GM12874 (cell line): Measurements from ENCODE around the gene VEGFB.

Experiments
- TF ChIP-seq, protein P1 (sequence below): IDR thresholded peaks from 2 replicates; pipeline ENCODE4 v1.5.1; 2011; ENCODE audit warnings: low read depth, mild to moderate bottlenecking, control low read depth, low read length, moderate library complexity; ENCODE audit not compliant: insufficient read depth

VEGFB gene

DNA sequence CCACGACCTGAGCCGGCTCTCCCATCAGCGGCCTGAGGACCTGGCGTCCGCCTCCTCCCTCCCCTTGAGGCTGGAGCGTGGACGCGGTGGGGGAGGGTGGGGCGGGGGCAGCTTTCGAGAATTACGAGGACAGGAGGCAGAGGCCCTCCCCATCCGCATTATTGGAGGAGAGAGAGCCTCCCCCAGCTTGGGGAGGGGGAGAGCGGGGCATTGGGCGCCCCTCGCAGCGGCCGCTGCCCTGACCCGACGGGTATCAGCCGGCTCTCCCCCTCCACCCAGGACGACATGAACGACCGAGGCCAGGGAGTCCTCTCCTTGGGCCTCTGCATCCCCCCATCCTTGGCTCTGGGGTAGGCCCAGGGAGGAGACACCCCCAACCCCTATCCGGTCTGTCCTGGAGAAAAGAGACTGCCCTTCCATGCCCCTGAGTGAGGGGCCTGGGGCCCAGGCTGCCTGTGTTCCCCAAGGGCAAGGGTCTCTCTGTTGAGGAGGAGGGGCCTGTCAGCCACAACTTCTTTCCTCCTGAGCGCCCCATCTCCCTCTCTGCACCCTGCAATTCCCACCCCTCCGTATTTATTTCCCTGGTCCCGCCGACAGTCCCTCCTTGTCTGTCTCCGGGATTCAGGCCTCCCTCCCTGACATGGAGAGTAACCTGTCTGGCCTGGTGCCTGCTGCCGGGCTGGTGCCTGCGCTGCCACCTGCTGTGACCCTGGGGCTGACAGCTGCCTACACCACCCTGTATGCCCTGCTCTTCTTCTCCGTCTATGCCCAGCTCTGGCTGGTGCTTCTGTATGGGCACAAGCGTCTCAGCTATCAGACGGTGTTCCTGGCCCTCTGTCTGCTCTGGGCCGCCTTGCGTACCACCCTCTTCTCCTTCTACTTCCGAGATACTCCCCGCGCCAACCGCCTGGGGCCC, 51.8 kb downstream of the VEGFB start:
- TF ChIP-seq, protein P1, sequence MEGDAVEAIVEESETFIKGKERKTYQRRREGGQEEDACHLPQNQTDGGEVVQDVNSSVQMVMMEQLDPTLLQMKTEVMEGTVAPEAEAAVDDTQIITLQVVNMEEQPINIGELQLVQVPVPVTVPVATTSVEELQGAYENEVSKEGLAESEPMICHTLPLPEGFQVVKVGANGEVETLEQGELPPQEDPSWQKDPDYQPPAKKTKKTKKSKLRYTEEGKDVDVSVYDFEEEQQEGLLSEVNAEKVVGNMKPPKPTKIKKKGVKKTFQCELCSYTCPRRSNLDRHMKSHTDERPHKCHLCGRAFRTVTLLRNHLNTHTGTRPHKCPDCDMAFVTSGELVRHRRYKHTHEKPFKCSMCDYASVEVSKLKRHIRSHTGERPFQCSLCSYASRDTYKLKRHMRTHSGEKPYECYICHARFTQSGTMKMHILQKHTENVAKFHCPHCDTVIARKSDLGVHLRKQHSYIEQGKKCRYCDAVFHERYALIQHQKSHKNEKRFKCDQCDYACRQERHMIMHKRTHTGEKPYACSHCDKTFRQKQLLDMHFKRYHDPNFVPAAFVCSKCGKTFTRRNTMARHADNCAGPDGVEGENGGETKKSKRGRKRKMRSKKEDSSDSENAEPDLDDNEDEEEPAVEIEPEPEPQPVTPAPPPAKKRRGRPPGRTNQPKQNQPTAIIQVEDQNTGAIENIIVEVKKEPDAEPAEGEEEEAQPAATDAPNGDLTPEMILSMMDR, result peak; percentile 49

DNA sequence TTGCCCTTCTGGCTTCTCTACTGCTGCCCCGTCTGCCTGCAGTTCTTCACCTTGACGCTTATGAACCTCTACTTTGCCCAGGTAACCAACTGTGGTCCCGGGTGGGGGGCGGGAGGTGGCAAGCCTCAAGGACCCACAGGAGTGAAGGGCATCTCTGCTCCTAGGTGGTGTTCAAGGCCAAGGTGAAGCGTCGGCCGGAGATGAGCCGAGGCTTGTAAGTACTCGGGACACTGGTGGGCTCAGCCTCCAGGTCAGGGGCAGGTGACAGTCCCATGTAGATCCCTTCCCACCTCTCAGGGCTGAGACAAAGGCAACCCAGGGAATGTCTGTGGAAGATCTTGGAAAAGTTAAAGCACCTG, 52.4 kb downstream of the VEGFB start:
- TF ChIP-seq, protein P1, result no peak

DNA sequence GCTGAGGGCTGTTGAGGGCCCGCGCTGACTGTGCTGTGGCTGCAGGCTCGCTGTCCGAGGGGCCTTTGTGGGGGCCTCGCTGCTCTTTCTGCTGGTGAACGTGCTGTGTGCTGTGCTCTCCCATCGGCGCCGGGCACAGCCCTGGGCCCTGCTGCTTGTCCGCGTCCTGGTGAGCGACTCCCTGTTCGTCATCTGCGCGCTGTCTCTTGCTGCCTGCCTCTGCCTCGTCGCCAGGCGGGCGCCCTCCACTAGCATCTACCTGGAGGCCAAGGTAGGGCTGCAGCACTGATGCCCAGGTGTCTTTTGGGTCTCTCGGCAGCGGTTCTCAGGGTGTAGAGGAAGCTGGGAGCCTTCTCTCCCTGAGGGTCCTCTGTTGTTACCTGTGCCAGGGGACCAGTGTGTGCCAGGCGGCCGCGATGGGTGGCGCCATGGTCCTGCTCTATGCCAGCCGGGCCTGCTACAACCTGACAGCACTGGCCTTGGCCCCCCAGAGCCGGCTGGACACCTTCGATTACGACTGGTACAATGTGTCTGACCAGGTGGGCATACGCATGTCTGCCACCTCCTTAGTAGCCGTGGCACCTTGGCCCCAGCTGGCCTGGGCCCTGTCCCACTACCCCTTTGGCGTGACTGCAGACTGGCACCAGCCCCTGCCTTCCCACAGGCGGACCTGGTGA, 53.4 kb downstream of the VEGFB start:
- TF ChIP-seq, protein P1, result no peak

DNA sequence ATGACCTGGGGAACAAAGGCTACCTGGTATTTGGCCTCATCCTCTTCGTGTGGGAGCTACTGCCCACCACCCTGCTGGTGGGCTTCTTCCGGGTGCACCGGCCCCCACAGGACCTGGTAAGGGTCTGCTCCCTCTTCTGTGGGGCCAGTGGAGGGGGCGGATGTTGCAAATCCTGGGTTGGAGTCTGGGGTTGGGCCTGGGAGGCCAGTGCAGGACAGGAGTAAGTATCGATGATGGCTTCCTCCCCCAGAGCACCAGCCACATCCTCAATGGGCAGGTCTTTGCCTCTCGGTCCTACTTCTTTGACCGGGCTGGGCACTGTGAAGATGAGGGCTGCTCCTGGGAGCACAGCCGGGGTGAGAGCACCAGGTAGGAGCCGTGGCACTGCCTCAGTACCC, 54.0 kb downstream of the VEGFB start:
- TF ChIP-seq, protein P1, result no peak
